PFSK-1 (cell line): Measurements from ENCODE around the gene NCK2.

Source experiments
- POLR2AphosphoS5 ChIP-seq: IDR thresholded peaks from 2 replicates; pipeline ENCODE4 v1.6.1; 2012; ENCODE audit warnings: low read depth, mild to moderate bottlenecking, control low read depth, low read length, moderate library complexity
- SIN3A ChIP-seq: IDR thresholded peaks from 2 replicates; pipeline ENCODE4 v1.6.1; 2012; ENCODE audit warnings: mild to moderate bottlenecking, low read length, moderate library complexity, borderline replicate concordance; ENCODE audit not compliant: insufficient read depth

DNA sequence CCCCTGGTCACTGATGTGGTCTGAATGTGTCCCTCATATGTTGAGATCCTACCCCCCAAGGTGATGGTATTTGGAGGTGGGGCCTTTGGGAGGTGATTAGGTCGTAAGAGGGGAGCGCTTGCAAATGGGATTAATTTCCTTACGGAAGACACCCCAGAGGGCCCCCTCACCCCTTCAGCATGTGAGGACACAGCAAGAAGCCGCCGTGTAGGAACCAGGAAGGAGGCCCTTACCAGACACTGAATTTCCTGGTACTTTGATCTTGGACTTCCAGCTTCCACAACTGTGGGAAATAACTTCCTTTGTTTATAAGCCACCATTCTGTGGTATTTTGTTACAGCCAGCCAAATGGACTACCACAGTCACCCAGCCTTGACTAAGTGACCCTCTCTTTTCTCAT, 35.9 kb downstream of the NCK2 start:
- TF ChIP-seq SIN3A (no peak), POLR2AphosphoS5 (no peak)
